H9 (cell line): ENCODE results near the gene SLC5A2. TPM values are rescaled to one million over a fixed set of nuclear protein-coding genes. Genes with fewer than 3 reads are reported as not detected.

ENCODE experiments used
- DNase-seq: peaks from one replicate; pipeline ENCODE4 v3.0.0-alpha.2; 2017
- H2AFZ ChIP-seq: one replicate; pipeline ENCODE4 v1.6.1; 2013; ENCODE audit warnings: mild to moderate bottlenecking, low read length, control low read depth, moderate library complexity
- H2AK5ac ChIP-seq: 2 replicates; pipeline ENCODE4 v1.6.1; 2013; ENCODE audit warnings: low read length, control low read depth, mixed read lengths; ENCODE audit not compliant: insufficient read length
- H2BK120ac ChIP-seq: one replicate; pipeline ENCODE4 v1.6.1; 2013; ENCODE audit warnings: low read depth, mild to moderate bottlenecking, low read length, control low read depth, inconsistent platforms; ENCODE audit not compliant: poor library complexity, severe bottlenecking
- H2BK12ac ChIP-seq: 2 replicates; pipeline ENCODE4 v1.6.1; 2013; ENCODE audit warnings: low read length, control low read depth, mixed read lengths, low read depth; ENCODE audit not compliant: insufficient read length
- H2BK15ac ChIP-seq: 2 replicates; pipeline ENCODE4 v1.6.1; 2013; ENCODE audit warnings: low read depth, low read length, control low read depth
- H2BK20ac ChIP-seq: one replicate; pipeline ENCODE4 v1.6.1; 2013; ENCODE audit warnings: low read depth, mild to moderate bottlenecking, low read length, control low read depth, inconsistent platforms; ENCODE audit not compliant: poor library complexity, severe bottlenecking
- H2BK5ac ChIP-seq: 2 replicates; pipeline ENCODE4 v1.6.1; 2013; ENCODE audit warnings: low read length, control low read depth, mixed read lengths; ENCODE audit not compliant: insufficient read length
- H3K14ac ChIP-seq: 2 replicates; pipeline ENCODE4 v1.6.1; 2013; ENCODE audit warnings: low read length, control low read depth; ENCODE audit not compliant: insufficient read depth
- H3K18ac ChIP-seq: 2 replicates; pipeline ENCODE4 v1.6.1; 2013; ENCODE audit warnings: low read depth, mild to moderate bottlenecking, mixed read lengths, low read length, control low read depth; ENCODE audit not compliant: insufficient read length
- H3K23ac ChIP-seq: 2 replicates; pipeline ENCODE4 v1.6.1; 2013; ENCODE audit warnings: low read length, control low read depth, mixed read lengths, low read depth; ENCODE audit not compliant: insufficient read length
- H3K23me2 ChIP-seq: 2 replicates; pipeline ENCODE4 v1.6.1; 2013; ENCODE audit warnings: low read depth, mild to moderate bottlenecking, mixed read lengths, low read length, control low read depth; ENCODE audit not compliant: insufficient read length, poor library complexity, severe bottlenecking
- H3K27ac ChIP-seq: 2 replicates; pipeline ENCODE4 v1.5.1; 2013; ENCODE audit warnings: low read length, control low read depth, mixed read lengths, low read depth; ENCODE audit not compliant: insufficient read length
- H3K27me3 ChIP-seq: 2 replicates; pipeline ENCODE4 v1.6.1; 2013; ENCODE audit warnings: low read length, control low read depth, inconsistent platforms; ENCODE audit not compliant: insufficient read depth
- H3K4ac ChIP-seq: 2 replicates; pipeline ENCODE4 v1.6.1; 2013; ENCODE audit warnings: low read depth, mild to moderate bottlenecking, control low read depth, inconsistent platforms, low read length, moderate library complexity
- H3K4me1 ChIP-seq: 2 replicates; pipeline ENCODE4 v1.6.1; 2013; ENCODE audit warnings: low read length, control low read depth, inconsistent platforms; ENCODE audit not compliant: insufficient read depth
- H3K4me2 ChIP-seq: 2 replicates; pipeline ENCODE4 v1.6.1; 2013; ENCODE audit warnings: low read length, control low read depth, mixed read lengths; ENCODE audit not compliant: insufficient read length, insufficient read depth
- H3K56ac ChIP-seq: 2 replicates; pipeline ENCODE4 v1.6.1; 2013; ENCODE audit warnings: low read depth, mild to moderate bottlenecking, mixed read lengths, low read length, control low read depth; ENCODE audit not compliant: insufficient read length
- H3K79me1 ChIP-seq: 2 replicates; pipeline ENCODE4 v1.6.1; 2013; ENCODE audit warnings: low read depth, mild to moderate bottlenecking, moderate library complexity, low read length, control low read depth, inconsistent platforms; ENCODE audit not compliant: insufficient read depth, poor library complexity, severe bottlenecking
- H3K79me2 ChIP-seq: 2 replicates; pipeline ENCODE4 v1.6.1; 2013; ENCODE audit warnings: low read length, control low read depth, inconsistent platforms; ENCODE audit not compliant: insufficient read depth
- H3K9ac ChIP-seq: 2 replicates; pipeline ENCODE4 v1.6.1; 2013; ENCODE audit warnings: low read length, control low read depth, mixed read lengths; ENCODE audit not compliant: insufficient read length; ENCODE audit errors: extremely low read depth
- H3K9me3 ChIP-seq: one replicate; pipeline ENCODE4 v1.6.1; 2013; ENCODE audit warnings: low read depth, low read length, inconsistent platforms; ENCODE audit not compliant: control insufficient read depth
- H3T11ph ChIP-seq: one replicate; pipeline ENCODE4 v1.6.1; 2013; ENCODE audit warnings: mild to moderate bottlenecking, low read length, control low read depth, inconsistent platforms
- H4K20me1 ChIP-seq: one replicate; pipeline ENCODE4 v1.6.1; 2013; ENCODE audit not compliant: control insufficient read depth, insufficient read length, insufficient read depth
- H4K5ac ChIP-seq: 2 replicates; pipeline ENCODE4 v1.6.1; 2013; ENCODE audit warnings: low read depth, mild to moderate bottlenecking, mixed read lengths, low read length, control low read depth; ENCODE audit not compliant: insufficient read length
- H4K8ac ChIP-seq: replicated peaks from 2 replicates; pipeline ENCODE4 v1.6.1; 2013; ENCODE audit warnings: low read length, control low read depth, mixed read lengths, low read depth; ENCODE audit not compliant: insufficient read length
- H4K91ac ChIP-seq: 2 replicates; pipeline ENCODE4 v1.6.1; 2013; ENCODE audit warnings: low read depth, mild to moderate bottlenecking, moderate library complexity, mixed read lengths, low read length, control low read depth; ENCODE audit not compliant: insufficient read length
- H3K27ac Mint-ChIP-seq, 3 experiments: 2 replicates in 2 of 3; 3 replicates in 1 of 3; pipeline ENCODE4 v1.8.0; 2020 to 2021; ENCODE audit warnings: mixed read lengths in 3 of 3, mild to moderate bottlenecking in 1 of 3, moderate library complexity in 1 of 3
- H3K27me3 Mint-ChIP-seq: 2 replicates; pipeline ENCODE4 v1.8.0; 2021; ENCODE audit warnings: low read depth, mild to moderate bottlenecking, moderate library complexity, mixed read lengths
- H3K36me3 Mint-ChIP-seq, 3 experiments: 2 replicates in 2 of 3; 3 replicates in 1 of 3; pipeline ENCODE4 v1.8.0; 2020 to 2021; ENCODE audit warnings: low read depth in 3 of 3, mixed read lengths in 3 of 3; ENCODE audit not compliant: insufficient read depth in 1 of 3
- H3K4me1 Mint-ChIP-seq, 2 experiments: 2 replicates each; pipeline ENCODE4 v1.8.0; 2020; ENCODE audit warnings: mixed read lengths in 2 of 2
- H3K4me3 Mint-ChIP-seq, 2 experiments: 2 replicates in 1 of 2; 3 replicates in 1 of 2; pipeline ENCODE4 v1.8.0; 2020 to 2021; ENCODE audit warnings: mild to moderate bottlenecking in 2 of 2, mixed read lengths in 2 of 2, moderate library complexity in 1 of 2
- H3K9me3 Mint-ChIP-seq, 2 experiments: 2 replicates in 1 of 2; 3 replicates in 1 of 2; pipeline ENCODE4 v1.8.0; 2020; ENCODE audit warnings: mild to moderate bottlenecking in 2 of 2, mixed read lengths in 2 of 2, moderate library complexity in 1 of 2
- CTCF ChIP-seq: fragments of 200-600 bp; sonication (generic); conservative IDR thresholded peaks from 3 replicates; pipeline ENCODE4 v1.8.0; 2021; ENCODE audit warnings: antibody characterized with exemption, mild to moderate bottlenecking
- WGBS: extraction: QIAGEN DNeasy Blood & Tissue Kit; methylation state at CpG from one replicate; pipeline ENCODE4 v1.1.7; 2013; ENCODE audit warnings: missing lambda C conversion rate, low lambda C conversion rate, mixed read lengths; ENCODE audit not compliant: insufficient read length; ENCODE audit errors: extremely low coverage; 5-methylcytosine and 5-hydroxymethylcytosine counted together
- total RNA-seq: library from RNA; stranded (reverse); gene quantifications from 2 replicates; pipeline ENCODE4 v1.2.1, GENCODE V29; 2021

Gene SLC5A2
- total RNA-seq, 1 experiment from 2014 or later = 0.52 TPM

GRCh38 chr16:31439519-31439918 lies 43.4 kb upstream of the SLC5A2 start:
- Histone ChIP-seq H3K9me3 (no peaks in the 10 kb centered on the region), H3K4me2 (no peak overlapping the region), H2BK12ac (no peak overlapping the region), H2AFZ (no peak overlapping the region), H3K4ac (no peak overlapping the region), H4K20me1 (no peaks in the 10 kb centered on the region), H3K27ac (no peak overlapping the region), H4K5ac (no peak overlapping the region), H3T11ph (no peak overlapping the region), H3K79me1 (no peaks in the 10 kb centered on the region), H3K27me3 (no peaks in the 10 kb centered on the region), H2BK15ac (no peak overlapping the region), H3K18ac (no peak overlapping the region), H3K4me1 (no peaks in the 10 kb centered on the region), H3K14ac (no peak overlapping the region), H2AK5ac (no peak overlapping the region), H4K8ac (no peak overlapping the region), H3K23me2 (no peaks in the 10 kb centered on the region), H3K56ac (no peak overlapping the region), H4K91ac (no peak overlapping the region), H2BK120ac (no peak overlapping the region), H2BK5ac (no peak overlapping the region), H2BK20ac (no peak overlapping the region), H3K79me2 (no peaks in the 10 kb centered on the region), H3K23ac (no peak overlapping the region), H3K9ac (no peak overlapping the region)
- no peak for TF ChIP-seq CTCF
- H3K27ac Mint-ChIP-seq = no peak overlapping the region
- no peaks in the 10 kb centered on the region for H3K36me3 Mint-ChIP-seq
- H3K27me3 Mint-ChIP-seq = peaks cover 4% of the 10 kb centered on the region
- DNase-seq = no peak
- WGBS = no CpG with 5 or more reads among the region's 3 CpGs
- no peak overlapping the region for H3K4me3 Mint-ChIP-seq
- H3K9me3 Mint-ChIP-seq = no peaks in the 10 kb centered on the region
- H3K4me1 Mint-ChIP-seq = peaks cover 4 to 7% of the 10 kb centered on the region in 2 experiments
